DOHH2 (cell line): ENCODE data around the gene NHERF1.

Source experiments
- H3F3A ChIP-seq: fragments of 200-600 bp; sonication (generic), shearing (Covaris generic); 2 replicates; pipeline ENCODE4 v1.6.0; 2016; ENCODE audit warnings: antibody characterized with exemption, mild to moderate bottlenecking; ENCODE audit not compliant: control insufficient read depth, insufficient read depth
- H3K27ac ChIP-seq: fragments of 200-600 bp; sonication (generic); 2 replicates; pipeline ENCODE4 v1.5.1; 2014; ENCODE audit warnings: low read depth, mild to moderate bottlenecking, low read length, moderate library complexity
- H3K27me3 ChIP-seq: fragments of 200-600 bp; sonication (generic); 2 replicates; pipeline ENCODE4 v1.6.1; 2014; ENCODE audit warnings: mild to moderate bottlenecking, low read length, mixed read lengths; ENCODE audit not compliant: control insufficient read depth
- H3K36me3 ChIP-seq: fragments of 200-600 bp; sonication (generic); 2 replicates; pipeline ENCODE4 v1.6.1; 2014; ENCODE audit warnings: mild to moderate bottlenecking, low read length, moderate library complexity, mixed read lengths; ENCODE audit not compliant: control insufficient read depth
- H3K4me1 ChIP-seq: fragments of 200-600 bp; sonication (generic); 2 replicates; pipeline ENCODE4 v1.6.1; 2014; ENCODE audit warnings: mild to moderate bottlenecking, low read length, mixed read lengths; ENCODE audit not compliant: control insufficient read depth
- H3K4me2 ChIP-seq: fragments of 200-600 bp; sonication (generic); 2 replicates; pipeline ENCODE4 v1.6.0; 2014; ENCODE audit warnings: mild to moderate bottlenecking, low read length, moderate library complexity
- H3K4me3 ChIP-seq: fragments of 200-600 bp; sonication (generic); 2 replicates; pipeline ENCODE4 v1.5.1; 2014; ENCODE audit warnings: mild to moderate bottlenecking, low read length, mixed read lengths
- H3K79me2 ChIP-seq: fragments of 200-600 bp; sonication (generic); 2 replicates; pipeline ENCODE4 v1.6.1; 2014; ENCODE audit warnings: mild to moderate bottlenecking, low read length, mixed read lengths; ENCODE audit not compliant: control insufficient read depth
- H3K9me2 ChIP-seq: fragments of 200-600 bp; sonication (generic); replicated peaks from 2 replicates; pipeline ENCODE4 v1.6.1; 2014; ENCODE audit warnings: mild to moderate bottlenecking, low read length, mixed read lengths; ENCODE audit not compliant: control insufficient read depth
- H3K9me3 ChIP-seq: fragments of 200-600 bp; sonication (generic); 2 replicates; pipeline ENCODE4 v1.6.1; 2014; ENCODE audit warnings: antibody characterized with exemption, low read length, mixed read lengths; ENCODE audit not compliant: control insufficient read depth, insufficient read depth
- H4K20me1 ChIP-seq: fragments of 200-600 bp; sonication (generic); 2 replicates; pipeline ENCODE4 v1.6.0; 2014; ENCODE audit warnings: low read depth, mild to moderate bottlenecking, antibody characterized with exemption, low read length, moderate library complexity; ENCODE audit not compliant: control insufficient read depth, insufficient read depth
- EZH2phosphoT487 ChIP-seq: fragments of 200-600 bp; sonication (generic); IDR thresholded peaks from 2 replicates; pipeline ENCODE4 v1.6.1; 2017; ENCODE audit warnings: borderline replicate concordance, mild to moderate bottlenecking, antibody characterized with exemption, low read length, moderate library complexity, mixed read lengths
- TF ChIP-seq, protein P1 (sequence below): fragments of 200-600 bp; sonication (generic); IDR thresholded peaks from one replicate; pipeline ENCODE4 v1.5.1; 2014; ENCODE audit warnings: antibody characterized with exemption, mild to moderate bottlenecking, low read depth, low read length; ENCODE audit not compliant: poor library complexity, severe bottlenecking

Gene NHERF1

DNA sequence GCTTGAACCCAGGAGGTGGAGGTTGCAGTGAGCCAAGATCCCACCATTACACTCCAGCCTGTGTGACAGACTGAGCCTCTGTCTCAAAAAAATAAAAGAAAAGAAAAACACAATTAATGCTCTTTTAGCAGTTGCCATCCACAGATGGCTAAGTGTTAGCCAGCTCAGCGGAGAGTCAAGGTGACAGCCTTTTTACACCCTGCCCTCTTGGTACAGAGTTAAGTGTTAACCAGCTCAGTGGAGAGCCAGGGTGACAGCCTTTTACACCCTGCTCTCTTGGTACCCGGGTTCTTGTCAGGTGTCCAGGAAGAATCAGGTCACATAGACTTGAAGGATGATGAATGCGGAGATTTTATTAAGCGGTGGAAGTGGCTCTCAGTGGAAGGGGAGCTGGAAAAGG is 27.9 kb upstream of the NHERF1 start:
- Histone ChIP-seq H3K27ac (no peak overlapping the region), H4K20me1 (no peaks in the 10 kb centered on the region), H3F3A (no peaks in the 10 kb centered on the region), H3K36me3 (no peaks in the 10 kb centered on the region), H3K9me2 (no peaks in the 10 kb centered on the region), H3K4me3 (no peak overlapping the region), H3K4me1 (no peaks in the 10 kb centered on the region), H3K9me3 (no peaks in the 10 kb centered on the region), H3K79me2 (no peaks in the 10 kb centered on the region), H3K4me2 (no peak overlapping the region), H3K27me3 (peaks cover 4% of the 10 kb centered on the region; the same call in 1 of the 2 replicates)
- TF ChIP-seq EZH2phosphoT487 = no peak
- TF ChIP-seq, protein P1, sequence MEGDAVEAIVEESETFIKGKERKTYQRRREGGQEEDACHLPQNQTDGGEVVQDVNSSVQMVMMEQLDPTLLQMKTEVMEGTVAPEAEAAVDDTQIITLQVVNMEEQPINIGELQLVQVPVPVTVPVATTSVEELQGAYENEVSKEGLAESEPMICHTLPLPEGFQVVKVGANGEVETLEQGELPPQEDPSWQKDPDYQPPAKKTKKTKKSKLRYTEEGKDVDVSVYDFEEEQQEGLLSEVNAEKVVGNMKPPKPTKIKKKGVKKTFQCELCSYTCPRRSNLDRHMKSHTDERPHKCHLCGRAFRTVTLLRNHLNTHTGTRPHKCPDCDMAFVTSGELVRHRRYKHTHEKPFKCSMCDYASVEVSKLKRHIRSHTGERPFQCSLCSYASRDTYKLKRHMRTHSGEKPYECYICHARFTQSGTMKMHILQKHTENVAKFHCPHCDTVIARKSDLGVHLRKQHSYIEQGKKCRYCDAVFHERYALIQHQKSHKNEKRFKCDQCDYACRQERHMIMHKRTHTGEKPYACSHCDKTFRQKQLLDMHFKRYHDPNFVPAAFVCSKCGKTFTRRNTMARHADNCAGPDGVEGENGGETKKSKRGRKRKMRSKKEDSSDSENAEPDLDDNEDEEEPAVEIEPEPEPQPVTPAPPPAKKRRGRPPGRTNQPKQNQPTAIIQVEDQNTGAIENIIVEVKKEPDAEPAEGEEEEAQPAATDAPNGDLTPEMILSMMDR = no peak

DNA sequence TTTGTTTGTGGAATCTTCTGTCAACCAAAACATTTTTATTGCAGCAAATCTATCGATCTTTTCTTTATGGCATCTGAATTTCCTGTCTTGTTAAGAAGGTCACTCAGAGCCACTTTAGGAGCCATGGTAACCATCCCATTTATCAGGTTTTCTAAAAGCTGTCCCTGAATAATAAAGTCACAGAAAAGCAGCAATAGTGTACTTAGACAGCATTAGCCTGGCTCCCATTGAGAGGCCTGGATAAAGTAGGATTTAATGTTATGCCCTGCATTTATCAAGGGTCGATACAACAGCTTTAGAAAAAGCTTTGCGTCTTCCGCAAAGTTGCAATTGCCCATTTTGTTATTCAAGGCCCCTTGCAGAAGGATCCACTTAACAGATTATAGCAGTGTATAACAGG is 25.6 kb upstream of the NHERF1 start:
- Histone ChIP-seq H4K20me1 (no peaks in the 10 kb centered on the region), H3K9me3 (no peaks in the 10 kb centered on the region), H3K4me1 (no peaks in the 10 kb centered on the region), H3K27me3 (peaks cover 4% of the 10 kb centered on the region; the same call in 1 of the 2 replicates), H3K36me3 (no peaks in the 10 kb centered on the region), H3K4me3 (no peak overlapping the region), H3K79me2 (no peaks in the 10 kb centered on the region), H3F3A (no peaks in the 10 kb centered on the region), H3K9me2 (no peaks in the 10 kb centered on the region), H3K27ac (no peak overlapping the region), H3K4me2 (no peak overlapping the region)
- no peak for TF ChIP-seq EZH2phosphoT487
- TF ChIP-seq, protein P1 = no peak

DNA sequence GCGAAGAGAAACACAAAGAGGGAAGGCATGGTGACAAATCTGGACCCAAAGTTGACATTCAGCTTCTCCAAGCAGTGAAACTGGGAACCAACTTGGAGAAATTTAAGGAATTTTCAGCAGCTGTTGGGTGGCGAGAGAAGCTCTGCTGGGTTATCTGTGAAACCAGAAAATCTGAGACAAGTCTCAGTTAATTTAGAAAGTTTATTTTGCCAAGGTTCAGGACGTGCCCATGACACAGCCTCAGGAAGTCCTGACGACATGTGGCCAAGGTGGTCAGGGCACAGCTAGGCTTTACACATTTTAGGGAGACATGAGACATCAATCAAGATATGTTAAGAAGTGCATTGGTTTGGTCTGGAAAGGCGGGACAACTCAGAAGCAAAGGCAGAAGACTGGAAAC is 24.5 kb upstream of the NHERF1 start:
- Histone ChIP-seq H3K36me3 (no peaks in the 10 kb centered on the region), H4K20me1 (no peaks in the 10 kb centered on the region), H3F3A (peaks cover 6% of the 10 kb centered on the region; the same call in 1 of the 2 replicates), H3K4me2 (no peak overlapping the region), H3K79me2 (no peaks in the 10 kb centered on the region), H3K9me2 (no peaks in the 10 kb centered on the region), H3K27ac (no peak overlapping the region), H3K9me3 (peaks cover 6% of the 10 kb centered on the region; the same call in 1 of the 2 replicates), H3K27me3 (no peaks in the 10 kb centered on the region; the same call in 1 of the 2 replicates), H3K4me3 (no peak overlapping the region), H3K4me1 (no peaks in the 10 kb centered on the region)
- TF ChIP-seq EZH2phosphoT487 = no peak
- TF ChIP-seq, protein P1 = no peak

DNA sequence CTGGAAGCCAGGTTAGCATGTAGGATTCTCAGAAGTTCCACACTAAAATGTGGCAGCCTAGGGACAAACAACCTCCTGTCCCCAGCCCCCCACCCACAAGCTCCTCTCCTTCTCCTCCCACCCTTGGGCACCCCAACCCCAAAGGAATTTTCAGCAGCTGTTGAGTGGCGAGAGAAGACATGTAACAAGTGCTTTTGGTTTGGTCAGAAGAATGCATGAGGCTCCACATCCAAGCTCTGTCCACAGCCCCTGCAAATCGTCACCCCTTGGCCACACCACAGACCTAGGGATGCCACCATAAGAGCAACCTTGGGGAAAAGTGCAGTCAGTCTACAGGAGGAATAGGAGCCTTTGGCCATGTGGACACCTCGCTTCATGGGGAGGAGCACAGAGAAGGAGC is 23.3 kb upstream of the NHERF1 start:
- no peaks in the 10 kb centered on the region for H3K9me2 ChIP-seq
- no peak overlapping the region for H3K4me2 ChIP-seq
- no peaks in the 10 kb centered on the region; the same call in 1 of the 2 replicates for H3K27me3 ChIP-seq
- H4K20me1 ChIP-seq = no peaks in the 10 kb centered on the region
- no peak overlapping the region for H3K27ac ChIP-seq
- H3F3A ChIP-seq = peaks cover 9% of the 10 kb centered on the region; the same call in 1 of the 2 replicates
- H3K4me3 ChIP-seq = no peak overlapping the region
- no peaks in the 10 kb centered on the region for H3K36me3 ChIP-seq
- peaks cover 9% of the 10 kb centered on the region; the same call in 1 of the 2 replicates for H3K9me3 ChIP-seq
- H3K79me2 ChIP-seq = no peaks in the 10 kb centered on the region
- H3K4me1 ChIP-seq = no peaks in the 10 kb centered on the region
- no peak for TF ChIP-seq EZH2phosphoT487
- TF ChIP-seq, protein P1 = no peak
